ENCODE results near the gene RIN3. TPM values are rescaled to one million over a fixed set of nuclear protein-coding genes. Genes with fewer than 3 reads are reported as not detected.

RIN3 gene
- total and polyA plus RNA-seq, 2 of the 4 experiments (the other 2 are of a cell fraction), result 2.5 to 11.1 TPM

GRCh38 chr14:92595267-92595666 lies 81.7 kb downstream of the RIN3 start:
- no peak overlapping the region for H3K4me3 ChIP-seq (ENCODE audit: insufficient read depth, low read depth, low read length)
- no peak overlapping the region for H2AK5ac ChIP-seq (ENCODE audit: low read depth, low read length)
- BruUV-seq (replicated peaks), result no TSS peak
- H3K18ac ChIP-seq (ENCODE audit: low read depth, low read length), result no peak overlapping the region
- no peak overlapping the region for H2BK120ac ChIP-seq (ENCODE audit: low read depth, low read length)
- in situ Hi-C loops (cut with MboI; ENCODE audit: low sequenced_read_pairs), result no loop called here
- ChIA-PET CTCF (no interaction called here), POLR2A (ENCODE audit: unreplicated experiment) (no interaction called here)
- no peak overlapping the region for H3K56ac ChIP-seq (ENCODE audit: extremely low read depth, insufficient read depth, low read length)
- no peak overlapping the region for H2BK15ac ChIP-seq (ENCODE audit: low read depth, low read length)
- intact Hi-C loops (cut with micrococcal nuclease), result no loop called here
- ATAC-seq (ENCODE audit: low read depth) (no peak), DNase-seq (no peak)
- TF ChIP-seq SMC3 (IDR thresholded peaks at IDR 0.05; ENCODE audit: low read depth, low read length), result no peak
- H2AK9ac ChIP-seq (replicated peaks; ENCODE audit: low read depth, low read length, poor library complexity), result no peak overlapping the region
- H3K79me1 ChIP-seq (ENCODE audit: low read depth in 1 of 2, low read length in 2 of 2), result peaks cover 9 to 20% of the 10 kb centered on the region in 2 experiments; a peak in 2 of 4 replicates
- H3K9ac ChIP-seq (ENCODE audit: low read depth, low read length), result no peak overlapping the region
- H3K4me2 ChIP-seq (ENCODE audit: low read depth, low read length), result no peak overlapping the region
- no peaks in the 10 kb centered on the region for H3K27me3 ChIP-seq (ENCODE audit: control insufficient read depth, insufficient read depth, low read length)
- peaks cover 19% of the 10 kb centered on the region for H3K4me1 ChIP-seq (ENCODE audit: control insufficient read depth, insufficient read depth, low read length)
- no peak overlapping the region for H3K23ac ChIP-seq (ENCODE audit: low read depth, low read length)
- no peak overlapping the region for H4K91ac ChIP-seq (ENCODE audit: insufficient read depth, low read depth, low read length)
- peaks cover 6% of the 10 kb centered on the region for H4K20me1 ChIP-seq (ENCODE audit: insufficient read depth, low read length)
- no peak overlapping the region for H3K4ac ChIP-seq (ENCODE audit: low read depth, low read length)
- no CpG with 5 or more reads among the region's 3 CpGs for WGBS, 2 experiments (ENCODE audit: extremely low coverage in 2 of 2, insufficient read length in 1 of 2)
- H3K27ac ChIP-seq (ENCODE audit: insufficient read depth, low read length), result no peak overlapping the region
- H2AFZ ChIP-seq (replicated peaks; ENCODE audit: low read length, poor library complexity), result no peak overlapping the region
- no peak overlapping the region for H2BK20ac ChIP-seq (ENCODE audit: low read depth, low read length)
- H4K8ac ChIP-seq (ENCODE audit: low read depth in 2 of 2, low read length in 2 of 2), result no peak overlapping the region
- dilution Hi-C loops (cut with HindIII; ENCODE audit: low sequenced_read_pairs, unreplicated experiment), result no loop called here
- no peak overlapping the region for H4K5ac ChIP-seq (ENCODE audit: low read depth, low read length)
- no peak overlapping the region for H2BK5ac ChIP-seq (ENCODE audit: low read depth, low read length, poor library complexity, severe bottlenecking)
- H3K14ac ChIP-seq (replicated peaks; ENCODE audit: low read depth, low read length), result no peak overlapping the region
- H3K36me3 ChIP-seq (ENCODE audit: control insufficient read depth, insufficient read depth, low read length), result peaks cover 5% of the 10 kb centered on the region; the same call in 1 of the 2 replicates
- peaks cover 7% of the 10 kb centered on the region for H3K9me3 ChIP-seq (ENCODE audit: control insufficient read depth, insufficient read depth, low read length)
- H3K9me1 ChIP-seq (ENCODE audit: insufficient read depth, low read length), result peaks cover 14% of the 10 kb centered on the region
